ENCODE results near the gene LIPK.

GRCh38 chr10:88765816-88766215 lies 59.8 kb downstream of the LIPK start:
- TF ChIP-seq, protein P1, sequence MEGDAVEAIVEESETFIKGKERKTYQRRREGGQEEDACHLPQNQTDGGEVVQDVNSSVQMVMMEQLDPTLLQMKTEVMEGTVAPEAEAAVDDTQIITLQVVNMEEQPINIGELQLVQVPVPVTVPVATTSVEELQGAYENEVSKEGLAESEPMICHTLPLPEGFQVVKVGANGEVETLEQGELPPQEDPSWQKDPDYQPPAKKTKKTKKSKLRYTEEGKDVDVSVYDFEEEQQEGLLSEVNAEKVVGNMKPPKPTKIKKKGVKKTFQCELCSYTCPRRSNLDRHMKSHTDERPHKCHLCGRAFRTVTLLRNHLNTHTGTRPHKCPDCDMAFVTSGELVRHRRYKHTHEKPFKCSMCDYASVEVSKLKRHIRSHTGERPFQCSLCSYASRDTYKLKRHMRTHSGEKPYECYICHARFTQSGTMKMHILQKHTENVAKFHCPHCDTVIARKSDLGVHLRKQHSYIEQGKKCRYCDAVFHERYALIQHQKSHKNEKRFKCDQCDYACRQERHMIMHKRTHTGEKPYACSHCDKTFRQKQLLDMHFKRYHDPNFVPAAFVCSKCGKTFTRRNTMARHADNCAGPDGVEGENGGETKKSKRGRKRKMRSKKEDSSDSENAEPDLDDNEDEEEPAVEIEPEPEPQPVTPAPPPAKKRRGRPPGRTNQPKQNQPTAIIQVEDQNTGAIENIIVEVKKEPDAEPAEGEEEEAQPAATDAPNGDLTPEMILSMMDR (IDR thresholded peaks at IDR 0.05; ENCODE audit: low read length): no peak
- no peak for TF ChIP-seq EZH2 (IDR thresholded peaks at IDR 0.05; ENCODE audit: borderline replicate concordance, low read length)
